Astrocyte of the spinal cord (primary cell): ENCODE results near the gene SND1.
A peak's percentile ranks its signal among the peaks of the same experiment; 100 is the strongest.

Experiments used
- DNase-seq: peaks from one replicate; pipeline ENCODE4 v3.0.0; 2011; ENCODE audit warnings: low read depth, low spot score
- H3K4me3 ChIP-seq: 2 replicates; pipeline ENCODE4 v1.5.1; 2011; ENCODE audit warnings: low read depth, mild to moderate bottlenecking, low read length, moderate library complexity
- CTCF ChIP-seq: IDR thresholded peaks from 2 replicates; pipeline ENCODE4 v1.5.1; 2012; ENCODE audit warnings: low read depth, mild to moderate bottlenecking, low read length, inconsistent platforms
- in situ Hi-C: cut with HindIII; loops from 2 replicates; pipeline ENCODE4 v1.10.0; 2017; ENCODE audit warnings: low sequenced_read_pairs

Gene SND1

GRCh38 chr7:127764681-127765080 lies 112.7 kb downstream of the SND1 start:
- no peak overlapping the region for H3K4me3 ChIP-seq
- in situ Hi-C loops: no loop called here
- TF ChIP-seq CTCF: no peak
- DNase-seq: no peak

GRCh38 chr7:127765150-127765549 lies 113.2 kb downstream of the SND1 start:
- in situ Hi-C loops: no loop called here
- H3K4me3 ChIP-seq: no peak overlapping the region
- TF ChIP-seq CTCF: no peak
- DNase-seq: no peak

GRCh38 chr7:127766831-127767459 lies 115.0 kb downstream of the SND1 start:
- in situ Hi-C loops: no loop called here
- no peak for TF ChIP-seq CTCF
- DNase-seq: no peak
- H3K4me3 ChIP-seq: no peak overlapping the region

GRCh38 chr7:127768241-127768640 lies 116.2 kb downstream of the SND1 start:
- H3K4me3 ChIP-seq: no peak overlapping the region
- DNase-seq: no peak
- in situ Hi-C loops: no loop called here
- no peak for TF ChIP-seq CTCF

- no peak for DNase-seq
- TF ChIP-seq CTCF: no peak
- in situ Hi-C loops: no loop called here
- H3K4me3 ChIP-seq: no peak overlapping the region
Measured at GRCh38 chr7:127769137-127769536, 117.1 kb downstream of the SND1 start.

GRCh38 chr7:127769696-127770400 lies 117.9 kb downstream of the SND1 start:
- in situ Hi-C loops: no loop called here
- DNase-seq: peak; percentile 30
- H3K4me3 ChIP-seq: no peak overlapping the region
- TF ChIP-seq CTCF: no peak
